KOPT-K1 (cell line): ENCODE measurements around the gene INHBC.
"Not testable (repeated sequence)": the region's sequence is repeated elsewhere in the genome, so short reads cannot be mapped to it uniquely, and the experiment has no call there.

ENCODE experiments used
- H3K27ac ChIP-seq: fragments of 200-600 bp; sonication (generic); 2 replicates; pipeline ENCODE4 v1.5.1; 2016; ENCODE audit warnings: antibody characterized with exemption, mild to moderate bottlenecking, low read depth, low read length; ENCODE audit not compliant: poor library complexity, severe bottlenecking
- H3K36me3 ChIP-seq: fragments of 200-600 bp; sonication (generic); 2 replicates; pipeline ENCODE4 v1.5.1; 2017; ENCODE audit warnings: antibody characterized with exemption, mild to moderate bottlenecking, low read length, moderate library complexity; ENCODE audit not compliant: insufficient read depth
- H3K9me3 ChIP-seq: fragments of 200-600 bp; sonication (generic); 2 replicates; pipeline ENCODE4 v1.5.1; 2017; ENCODE audit warnings: antibody characterized with exemption, low read length, mild to moderate bottlenecking; ENCODE audit not compliant: insufficient read depth, poor library complexity, severe bottlenecking

Gene INHBC

DNA sequence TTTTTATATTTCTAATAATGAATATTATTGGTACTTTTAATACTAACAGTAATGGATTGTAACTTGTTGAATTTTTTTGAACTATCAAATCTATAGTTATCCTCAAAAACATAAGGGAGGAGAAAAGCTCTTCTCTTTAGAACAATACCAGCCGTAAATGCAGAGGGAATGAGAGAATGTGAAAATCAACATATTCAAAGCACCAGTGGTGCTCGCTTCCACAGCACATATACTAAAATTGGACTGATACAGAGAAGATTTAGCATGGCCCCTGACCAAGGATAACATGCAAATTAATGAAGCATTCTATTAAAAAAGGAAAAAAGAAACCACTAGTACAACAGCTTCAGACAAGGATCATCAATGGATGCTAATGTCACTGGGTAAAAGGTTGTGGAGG lies 19.5 kb upstream of the INHBC start:
- no peaks in the 10 kb centered on the region for H3K9me3 ChIP-seq
- no peak overlapping the region for H3K27ac ChIP-seq
- peaks cover 16% of the 10 kb centered on the region for H3K36me3 ChIP-seq

DNA sequence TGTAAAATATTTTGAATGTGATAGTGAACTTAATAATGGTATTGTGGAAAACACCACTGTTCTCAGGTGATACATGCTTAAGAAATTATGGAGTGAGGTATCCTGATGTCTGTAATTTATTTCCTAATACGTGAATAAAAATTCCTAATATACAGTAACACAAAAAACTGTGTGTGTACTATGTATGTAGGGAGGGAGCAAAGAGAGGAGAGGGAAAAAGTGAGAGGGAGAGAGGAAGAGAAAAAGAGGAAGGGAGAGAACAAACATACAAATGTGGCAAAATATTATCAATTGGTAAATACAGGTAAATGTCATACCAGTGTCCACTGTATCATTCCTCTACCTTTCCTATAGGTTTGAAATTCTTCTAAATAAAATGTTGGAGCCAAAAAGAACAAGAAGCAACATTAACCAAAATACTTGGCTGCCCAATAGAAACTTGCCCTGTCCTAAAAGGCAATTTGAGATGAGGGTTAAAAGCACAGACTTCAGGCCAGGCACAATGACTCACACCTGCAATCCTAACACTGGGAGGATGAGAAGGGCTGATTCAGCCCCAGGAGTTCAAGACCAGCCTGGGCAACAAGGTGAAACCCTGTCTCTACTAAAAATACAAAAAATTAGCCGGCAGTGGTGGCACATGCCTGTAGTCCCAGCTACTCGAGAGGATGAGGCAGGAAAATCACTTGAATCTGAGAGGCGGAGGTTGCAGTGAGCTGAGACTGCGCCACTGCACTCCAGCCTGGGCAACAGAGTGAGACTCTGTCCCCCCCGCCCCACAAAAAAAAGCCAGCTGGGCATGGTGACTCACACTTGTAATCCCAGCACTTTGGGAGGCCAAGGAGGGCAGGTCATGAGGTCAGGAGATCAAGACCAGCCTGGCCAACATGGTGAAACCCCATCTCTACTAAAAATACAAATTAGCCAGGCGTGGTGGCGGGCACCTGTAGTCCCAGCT lies 18.3 kb upstream of the INHBC start:
- Histone ChIP-seq H3K27ac (no peak overlapping the region), H3K36me3 (peaks cover 26% of the 10 kb centered on the region), H3K9me3 (no peaks in the 10 kb centered on the region)

DNA sequence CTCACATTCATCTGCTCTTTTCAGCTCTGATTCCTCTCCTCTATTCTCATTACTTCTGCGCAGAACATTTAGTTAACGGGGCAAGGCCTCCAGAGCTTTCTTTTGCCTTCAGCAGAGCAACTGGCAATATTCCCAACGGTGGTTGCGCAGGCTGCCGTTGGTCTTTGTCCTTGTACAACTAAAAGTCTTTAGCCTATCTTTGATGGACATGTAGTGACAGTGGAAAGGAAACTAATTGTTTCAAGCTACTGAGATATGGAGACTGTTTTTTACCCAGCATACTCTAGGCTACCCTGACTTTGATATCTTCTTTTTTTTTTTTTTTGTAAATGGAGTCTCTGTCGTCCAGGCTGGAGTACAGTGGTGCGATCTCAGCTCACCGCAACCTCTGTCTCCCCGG lies 16.3 kb upstream of the INHBC start:
- no peaks in the 10 kb centered on the region for H3K9me3 ChIP-seq
- no peak overlapping the region for H3K27ac ChIP-seq
- peaks cover 35% of the 10 kb centered on the region for H3K36me3 ChIP-seq

DNA sequence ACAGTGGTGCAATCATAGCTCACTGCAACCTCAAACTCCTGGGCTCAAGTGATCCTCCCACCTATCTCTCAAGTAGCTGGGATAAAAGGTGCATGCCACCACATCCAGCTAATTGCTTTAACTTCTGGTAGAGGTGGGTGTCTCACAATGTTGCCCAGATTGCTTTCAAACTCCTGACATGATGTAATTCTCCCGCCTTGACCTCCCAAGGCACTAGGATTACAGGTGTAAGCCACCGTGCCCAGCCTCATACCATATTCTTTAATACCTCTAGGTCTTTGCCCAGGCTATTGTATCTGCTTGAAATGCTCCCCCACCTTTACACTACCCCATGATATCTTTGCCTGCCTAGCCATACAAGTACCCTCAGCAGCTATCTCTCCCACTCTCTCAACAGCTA lies 15.1 kb upstream of the INHBC start:
- Histone ChIP-seq H3K9me3 (no peaks in the 10 kb centered on the region), H3K36me3 (peaks cover 43% of the 10 kb centered on the region), H3K27ac (no peak overlapping the region)

DNA sequence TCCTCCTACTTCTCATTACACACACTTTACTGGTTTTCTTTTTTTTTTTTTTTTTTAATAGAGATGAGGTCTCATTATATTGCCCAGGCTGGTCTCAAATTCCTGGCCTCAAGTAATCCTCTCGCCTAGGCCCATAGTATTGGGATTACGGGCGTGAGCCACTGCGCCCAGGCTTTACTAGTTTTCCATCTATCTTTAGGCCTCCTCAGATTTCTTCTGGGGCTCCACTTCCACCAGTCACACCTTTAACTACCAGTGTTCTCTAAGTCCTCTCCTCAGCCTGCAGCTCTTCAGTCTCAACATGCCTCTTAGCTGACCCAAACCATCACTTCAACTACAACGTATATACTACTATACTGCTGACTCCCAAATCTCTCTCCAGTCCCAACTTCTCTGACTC lies 14.1 kb upstream of the INHBC start:
- Histone ChIP-seq H3K36me3 (peaks cover 47% of the 10 kb centered on the region), H3K27ac (no peak overlapping the region), H3K9me3 (no peaks in the 10 kb centered on the region)

DNA sequence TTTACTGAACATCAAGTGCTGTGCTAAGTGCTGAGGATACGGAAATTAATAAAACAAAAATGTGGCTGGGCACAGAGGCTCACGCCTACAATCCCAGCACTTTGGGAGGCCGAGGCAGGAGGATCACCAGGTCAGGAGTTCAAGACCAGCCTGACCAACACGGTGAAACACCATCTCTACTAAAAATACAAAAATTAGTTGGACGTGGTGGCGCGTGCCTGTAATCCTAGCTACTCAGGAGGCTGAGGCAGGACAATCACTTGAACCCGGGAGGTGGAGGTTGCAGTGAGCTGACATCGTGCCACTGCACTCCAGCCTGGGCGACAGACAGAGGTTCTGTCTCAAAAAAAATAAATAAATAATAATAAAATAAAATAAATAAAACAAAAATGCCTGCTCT lies 7.6 kb upstream of the INHBC start:
- peaks cover 31% of the 10 kb centered on the region for H3K36me3 ChIP-seq
- H3K27ac ChIP-seq, H3K9me3 ChIP-seq: not testable (repeated sequence)

DNA sequence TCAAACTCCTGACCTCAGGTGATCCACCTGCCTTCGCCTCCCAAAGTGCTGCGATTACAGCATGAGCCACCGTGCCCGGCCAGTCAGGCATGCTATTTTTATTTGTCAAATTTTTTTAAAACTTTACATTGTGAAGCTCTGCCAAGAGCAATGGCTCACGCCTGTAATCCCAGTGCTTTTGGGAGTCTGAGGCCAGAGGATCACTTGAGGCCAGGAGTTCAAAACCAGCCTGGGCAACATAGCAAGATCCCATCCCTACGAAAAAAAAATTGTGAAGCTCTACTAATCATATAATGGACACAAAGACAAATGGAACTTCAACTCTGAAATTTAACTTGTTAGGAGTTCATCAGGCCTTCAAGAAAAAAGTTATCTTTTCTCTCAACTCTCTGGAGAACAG lies 5.6 kb upstream of the INHBC start:
- Histone ChIP-seq H3K36me3 (peaks cover 16% of the 10 kb centered on the region), H3K27ac (peak overlapping the region; percentile 74), H3K9me3 (no peaks in the 10 kb centered on the region)

DNA sequence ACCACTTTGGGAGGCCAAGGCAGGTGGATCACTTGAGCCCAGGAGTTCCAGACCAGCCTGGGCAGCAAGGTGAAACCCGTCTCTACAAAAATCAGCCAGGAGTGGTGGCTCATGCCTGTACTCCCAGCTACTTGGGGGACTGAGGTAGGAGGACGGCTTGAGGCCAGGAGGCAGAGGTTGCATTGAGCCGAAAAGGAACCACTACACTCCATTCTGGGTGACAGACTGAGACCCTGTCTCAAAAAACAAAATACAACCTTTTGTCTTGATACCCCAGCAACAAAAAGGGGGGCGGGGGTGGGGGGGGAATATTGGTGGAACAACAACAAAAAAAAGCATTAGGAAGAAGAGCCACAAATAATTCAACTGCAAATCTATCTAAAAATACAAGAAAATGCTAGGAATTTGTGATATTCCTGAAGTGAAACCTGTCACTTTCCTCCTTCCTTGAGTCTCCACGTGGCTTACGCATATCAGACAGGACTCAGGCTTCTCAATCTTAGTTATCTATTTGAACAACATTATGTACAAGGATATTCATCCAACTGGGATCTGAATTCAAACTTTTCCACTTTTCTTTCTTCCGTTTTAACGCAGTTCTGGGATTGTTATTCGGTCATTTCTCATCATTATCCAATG lies 5.0 kb upstream of the INHBC start:
- Histone ChIP-seq H3K36me3 (peaks cover 9% of the 10 kb centered on the region), H3K27ac (peak overlapping the region; percentile 74), H3K9me3 (no peaks in the 10 kb centered on the region)

DNA sequence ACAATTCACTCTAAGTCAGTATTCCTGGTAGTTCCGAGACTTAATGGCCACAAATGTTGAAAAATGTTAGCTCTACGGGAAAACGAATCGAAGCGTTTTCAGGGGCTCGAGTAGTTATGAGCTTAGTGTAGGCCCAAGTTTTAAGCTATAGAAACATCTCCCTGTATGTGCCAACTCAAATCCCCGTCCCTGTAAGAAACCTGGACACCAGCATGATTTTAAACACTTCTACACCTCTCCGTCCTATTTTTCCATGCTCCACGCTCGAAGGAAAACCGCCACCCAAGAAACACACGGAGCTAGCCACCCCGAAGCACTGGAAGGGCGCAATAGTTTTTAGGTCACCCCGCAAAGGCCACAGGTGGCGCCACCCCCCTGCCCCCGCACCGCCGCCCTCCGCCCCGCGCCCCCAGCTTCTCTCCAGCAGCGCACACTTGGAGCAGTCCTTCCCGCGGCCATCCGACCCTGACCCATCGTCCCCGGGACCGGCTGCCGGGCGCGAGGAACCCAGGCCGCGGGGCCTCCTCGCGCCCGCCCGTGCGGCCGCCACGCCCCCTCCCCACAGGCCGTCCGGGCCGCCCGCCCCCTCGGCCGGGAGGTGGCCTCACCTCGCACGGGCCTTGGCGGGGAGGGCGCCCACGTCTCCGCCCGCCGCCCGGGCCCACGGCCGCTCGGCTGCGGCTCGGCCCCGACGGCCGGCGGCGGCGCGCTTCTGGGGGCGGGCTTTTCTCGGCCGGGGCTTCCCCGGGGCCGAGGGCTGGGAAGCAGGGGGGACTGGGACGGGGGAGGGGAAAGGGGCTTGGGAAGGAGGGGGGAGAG lies 4.3 kb upstream of the INHBC start:
- Histone ChIP-seq H3K36me3 (peaks cover 8% of the 10 kb centered on the region), H3K27ac (peak overlapping the region; percentile 74), H3K9me3 (no peaks in the 10 kb centered on the region)

DNA sequence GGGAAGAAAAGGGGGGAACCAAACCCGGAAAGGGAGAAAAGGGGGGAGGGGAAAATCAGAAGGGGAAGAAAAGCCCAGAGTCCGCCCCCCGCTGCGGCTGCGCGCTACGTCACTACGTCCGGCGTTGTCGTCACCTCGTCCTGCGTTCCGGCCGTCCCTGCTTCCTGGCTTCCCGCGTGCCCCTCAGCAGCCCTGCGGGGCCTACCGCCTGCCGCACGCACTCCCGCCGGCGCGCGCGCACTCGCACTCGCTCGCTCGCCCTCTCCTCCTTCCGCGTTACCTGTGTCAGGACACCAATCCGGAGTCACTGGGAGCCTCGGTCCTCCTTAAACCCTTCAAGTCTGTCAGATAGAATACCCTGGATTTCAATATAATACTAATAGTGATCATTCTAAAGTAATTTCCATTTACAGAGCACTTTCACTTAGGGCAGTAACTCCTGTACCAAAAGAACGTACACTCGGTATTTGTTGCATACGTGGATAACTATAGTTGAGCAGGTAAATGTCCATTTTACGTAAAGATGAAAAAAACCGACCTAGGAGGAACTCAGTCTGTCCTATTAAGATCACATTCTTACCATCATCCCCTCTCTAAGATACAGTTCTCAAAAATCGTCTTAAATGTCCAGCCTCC lies 3.5 kb upstream of the INHBC start, which contains the start of gene R3HDM2:
TSS of gene R3HDM2 (minus strand) at position 113 of the 636 bp plus-strand sequence. CDS start 120,615 bp downstream, outside the sequence.
- 0 out of 2 replicates have a peak, but pooled peaks cover under 1% of the 10 kb centered on the region for H3K36me3 ChIP-seq
- peak within 1 kb of the TSS; percentile 74 for H3K27ac ChIP-seq

DNA sequence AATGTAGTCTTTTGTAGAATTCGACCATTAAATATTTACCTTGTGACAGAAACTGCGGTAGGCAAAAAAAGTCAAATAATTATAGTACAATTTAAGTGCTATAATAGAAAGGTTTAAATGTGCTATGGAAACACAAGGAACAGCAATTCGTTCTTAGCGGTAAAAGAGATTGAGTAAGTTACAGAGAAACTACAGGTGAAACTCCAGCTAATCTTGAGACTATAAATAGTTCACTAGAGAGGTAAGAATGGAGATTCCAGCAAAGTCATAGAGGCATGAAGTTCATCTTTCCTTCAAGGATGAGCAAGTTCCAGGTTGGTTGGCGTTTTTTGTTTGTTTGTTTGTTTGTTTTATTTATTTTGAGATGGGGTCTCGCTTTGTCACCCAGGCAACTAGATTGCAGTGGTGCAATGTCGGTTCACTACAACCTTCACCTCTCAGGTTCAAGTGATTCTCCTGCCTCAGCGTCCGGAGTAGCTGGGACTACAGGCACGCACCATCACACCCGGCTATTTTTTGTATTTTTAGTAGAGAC lies 2.9 kb upstream of the INHBC start:
- Histone ChIP-seq H3K36me3 (no peaks in the 10 kb centered on the region), H3K27ac (peak overlapping the region; percentile 74), H3K9me3 (no peaks in the 10 kb centered on the region)

More for the DNA sequence above, 3.5 kb upstream of the INHBC start, which contains the start of gene R3HDM2:
- no peaks in the 10 kb centered on the region for H3K9me3 ChIP-seq

DNA sequence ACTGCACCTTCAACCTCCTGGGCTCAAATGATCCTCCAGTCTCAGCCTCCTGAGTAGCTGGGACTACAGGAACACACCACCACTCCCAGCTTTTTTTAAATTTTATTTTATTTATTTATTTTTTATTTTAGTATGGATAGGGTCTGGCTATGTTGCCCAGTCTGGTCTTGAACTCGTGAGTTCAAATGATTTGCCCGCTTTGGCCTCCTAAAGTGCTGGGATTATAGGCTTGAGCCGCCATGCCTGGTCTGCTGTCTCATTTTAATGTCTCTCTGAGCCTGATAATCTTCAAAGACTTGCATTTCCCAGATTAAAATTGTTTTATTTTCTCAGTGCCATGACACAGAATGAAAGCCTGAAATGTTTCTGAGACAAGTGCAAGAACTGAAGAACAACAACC lies 1.2 kb upstream of the INHBC start:
- H3K9me3 ChIP-seq = no peaks in the 10 kb centered on the region
- no peaks in the 10 kb centered on the region for H3K36me3 ChIP-seq
- no peak overlapping the region for H3K27ac ChIP-seq

DNA sequence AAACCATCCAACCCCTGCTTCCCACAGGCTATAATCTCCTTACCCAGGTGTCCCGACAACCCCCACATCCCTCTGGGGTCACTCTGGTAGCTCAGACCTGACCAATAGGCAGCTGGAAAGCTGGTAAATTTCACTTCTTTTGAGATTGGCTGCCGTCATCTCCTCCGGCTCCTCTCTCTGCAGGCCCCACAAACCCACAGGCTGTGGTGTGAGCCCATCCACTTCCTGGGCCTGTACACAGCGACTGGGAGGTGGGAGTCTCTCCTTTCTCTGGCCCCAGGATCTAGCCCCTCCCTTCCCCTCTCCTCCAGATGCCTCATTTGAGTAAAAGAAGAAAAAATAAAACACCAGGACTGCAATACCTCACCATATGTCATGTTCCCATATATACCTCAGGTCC lies 709 bp downstream of the INHBC start:
- H3K36me3 ChIP-seq = no peaks in the 10 kb centered on the region

DNA sequence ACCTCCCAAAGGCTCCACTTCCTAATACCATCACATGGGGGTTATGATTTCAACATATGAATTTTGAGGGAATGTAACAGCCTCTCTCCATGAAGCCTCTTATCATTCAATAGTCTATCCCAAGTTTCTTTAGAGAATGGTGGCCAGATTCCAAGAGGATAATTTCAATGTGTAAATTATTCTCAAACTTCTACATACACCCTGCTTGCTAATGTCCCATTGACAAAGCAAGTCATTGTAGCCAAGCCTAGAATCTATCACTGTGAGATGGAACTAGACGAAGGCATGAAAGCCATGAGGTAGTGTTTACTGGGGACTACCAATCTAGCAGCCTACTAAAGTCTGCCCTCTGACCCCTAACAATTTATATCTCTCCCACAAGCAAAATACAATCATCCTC lies 3.8 kb downstream of the INHBC start:
- no peak overlapping the region for H3K27ac ChIP-seq
- peaks cover 7% of the 10 kb centered on the region for H3K9me3 ChIP-seq
- H3K36me3 ChIP-seq = no peaks in the 10 kb centered on the region

More for the DNA sequence above, 709 bp downstream of the INHBC start:
- Histone ChIP-seq H3K27ac (peak overlapping the region; percentile 51), H3K9me3 (no peaks in the 10 kb centered on the region)
